NCI-H1436 (cell line): ENCODE measurements around the gene EML6.

Experiments used
- DNase-seq: peaks from one replicate; lab custom pipeline; 2025; lab: John Stamatoyannopoulos, UW

The EML6 gene

GRCh38 chr2:54914637-54915036 lies 191.2 kb downstream of the EML6 start:
- DNase-seq, result no peak

- DNase-seq, result no peak
These were observed 191.6 kb downstream of the EML6 start for GRCh38 chr2:54915101-54915500.

- DNase-seq, result no peak
These were observed 193.2 kb downstream of the EML6 start for GRCh38 chr2:54916637-54917036.

GRCh38 chr2:54918647-54919280 lies 195.3 kb downstream of the EML6 start:
- DNase-seq, result no peak

- no peak for DNase-seq
These were observed 197.2 kb downstream of the EML6 start for GRCh38 chr2:54920660-54921059.

GRCh38 chr2:54924121-54924520 lies 200.7 kb downstream of the EML6 start:
- no peak for DNase-seq

GRCh38 chr2:54925022-54925421 lies 201.6 kb downstream of the EML6 start:
- DNase-seq, result no peak

- DNase-seq, result no peak
These were observed 203.8 kb downstream of the EML6 start for GRCh38 chr2:54927085-54927750.

- no peak for DNase-seq
These were observed 204.5 kb downstream of the EML6 start for GRCh38 chr2:54927751-54928615.

- no peak for DNase-seq
These were observed 205.3 kb downstream of the EML6 start for GRCh38 chr2:54928719-54929118.

- no peak for DNase-seq
These were observed 208.0 kb downstream of the EML6 start for GRCh38 chr2:54931473-54931872.

GRCh38 chr2:54935389-54935788 lies 211.9 kb downstream of the EML6 start:
- no peak for DNase-seq

- no peak for DNase-seq
These were observed 213.3 kb downstream of the EML6 start for GRCh38 chr2:54936766-54937165.

GRCh38 chr2:54939446-54940118 lies 216.1 kb downstream of the EML6 start:
- DNase-seq, result no peak

- no peak for DNase-seq
These were observed 217.3 kb downstream of the EML6 start for GRCh38 chr2:54940723-54941122.

GRCh38 chr2:54941248-54941984 lies 218.0 kb downstream of the EML6 start:
- DNase-seq, result no peak

GRCh38 chr2:54942373-54942772 lies 218.9 kb downstream of the EML6 start:
- DNase-seq, result no peak

- DNase-seq, result no peak
These were observed 221.4 kb downstream of the EML6 start for GRCh38 chr2:54944724-54945326.

- no peak for DNase-seq
These were observed 222.1 kb downstream of the EML6 start for GRCh38 chr2:54945391-54946219.

- no peak for DNase-seq
These were observed 222.9 kb downstream of the EML6 start for GRCh38 chr2:54946220-54946805.
